GM21447 (cell line): Measurements from ENCODE around the gene FGF7.
"Not testable (repeated sequence)": the region's sequence is repeated elsewhere in the genome, so short reads cannot be mapped to it uniquely, and the experiment has no call there.

ENCODE experiments used
- ATAC-seq: cut with Tn5 transposase; IDR thresholded peaks from one replicate; pipeline ENCODE4 v1.9.1; 2021; ENCODE audit not compliant: unreplicated experiment

Gene FGF7

GRCh38 chr15:49492151-49492550 is 69.1 kb downstream of the FGF7 start:
- no peak for ATAC-seq

- ATAC-seq = no peak
Measured at GRCh38 chr15:49492830-49493229, 69.8 kb downstream of the FGF7 start.

GRCh38 chr15:49494842-49495241 is 71.8 kb downstream of the FGF7 start:
- no peak for ATAC-seq

GRCh38 chr15:49495993-49496753 is 73.1 kb downstream of the FGF7 start:
- no peak for ATAC-seq

GRCh38 chr15:49501586-49501985 is 78.5 kb downstream of the FGF7 start:
- ATAC-seq = no peak

GRCh38 chr15:49506341-49506740 is 83.3 kb downstream of the FGF7 start:
- no peak for ATAC-seq

- no peak for ATAC-seq
Measured at GRCh38 chr15:49507261-49507660, 84.2 kb downstream of the FGF7 start.

GRCh38 chr15:49512739-49513138 is 89.7 kb downstream of the FGF7 start:
- ATAC-seq = not testable (repeated sequence)

- no peak for ATAC-seq
Measured at GRCh38 chr15:49521802-49522201, 98.8 kb downstream of the FGF7 start.

GRCh38 chr15:49528289-49528688 is 105.2 kb downstream of the FGF7 start:
- no peak for ATAC-seq

GRCh38 chr15:49530092-49530491 is 107.0 kb downstream of the FGF7 start:
- no peak for ATAC-seq
